IPS-18c (cell line): ENCODE results near the gene CERKL.

Source experiments
- H3K4me3 ChIP-seq: 2 replicates; pipeline ENCODE4 v1.7.0; 2013; ENCODE audit warnings: low read depth, mild to moderate bottlenecking, low read length, moderate library complexity; ENCODE audit not compliant: insufficient read depth
- H3K9me3 ChIP-seq: one replicate; pipeline ENCODE4 v1.6.1; 2013; ENCODE audit warnings: mild to moderate bottlenecking, low read length, moderate library complexity; ENCODE audit not compliant: control insufficient read depth, insufficient read depth

The CERKL gene

DNA sequence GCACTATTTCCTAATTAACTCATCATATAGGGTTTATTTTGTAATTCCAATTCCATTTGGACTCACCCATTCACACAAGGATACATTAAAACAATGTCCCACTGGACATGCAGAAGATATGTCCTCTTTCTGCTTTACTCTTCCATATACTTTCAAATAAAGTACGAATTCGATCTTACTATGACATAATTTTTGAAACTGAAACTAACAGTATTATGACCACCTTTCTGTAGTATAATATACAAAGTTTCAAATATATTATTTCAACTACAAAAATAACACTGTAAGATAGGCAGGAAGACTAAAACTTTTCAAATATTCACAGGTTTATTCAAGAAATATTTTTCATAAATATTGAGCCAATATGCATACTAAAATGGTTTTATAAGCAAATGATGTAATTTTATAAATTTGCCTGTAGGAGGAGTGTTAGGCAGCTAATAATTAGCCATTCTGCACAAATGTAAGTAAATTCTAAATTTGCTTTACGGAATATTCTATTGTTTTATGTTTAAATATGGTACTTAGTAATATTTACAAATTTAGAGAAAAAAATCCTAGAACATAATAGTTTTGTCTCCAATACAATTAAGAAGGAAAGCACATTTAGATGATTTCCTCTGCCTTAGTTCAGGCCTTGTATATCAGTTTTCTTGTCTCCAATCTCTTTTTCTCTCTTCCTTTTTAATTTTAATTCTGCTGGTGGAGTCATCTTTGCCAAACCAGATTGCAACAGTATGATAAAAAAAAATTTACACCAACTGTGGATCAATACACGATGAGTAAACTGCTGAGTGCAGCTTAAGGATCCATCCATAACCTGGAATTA is 85.9 kb downstream of the CERKL start:
- H3K9me3 ChIP-seq, result no peaks in the 10 kb centered on the region
- no peak overlapping the region for H3K4me3 ChIP-seq

DNA sequence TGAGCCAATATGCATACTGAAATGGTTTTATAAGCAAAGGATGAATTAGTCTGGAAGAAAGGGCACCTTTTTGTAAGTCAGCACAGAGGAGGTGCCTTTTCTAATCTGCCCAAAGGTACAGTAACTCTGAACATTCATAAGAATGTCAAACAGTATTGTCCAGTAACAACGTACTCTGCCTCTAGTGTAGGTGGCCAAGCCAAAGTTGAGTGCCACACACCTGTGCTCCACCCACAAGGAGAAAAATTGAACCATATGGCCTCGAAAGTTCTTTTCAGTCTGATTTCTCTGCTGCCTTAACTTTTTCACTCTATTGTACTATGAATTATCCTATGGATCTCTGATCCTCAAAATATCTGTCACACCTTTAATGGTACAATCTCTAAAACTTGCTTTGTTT is 86.8 kb downstream of the CERKL start:
- Histone ChIP-seq H3K9me3 (no peaks in the 10 kb centered on the region), H3K4me3 (no peak overlapping the region)

DNA sequence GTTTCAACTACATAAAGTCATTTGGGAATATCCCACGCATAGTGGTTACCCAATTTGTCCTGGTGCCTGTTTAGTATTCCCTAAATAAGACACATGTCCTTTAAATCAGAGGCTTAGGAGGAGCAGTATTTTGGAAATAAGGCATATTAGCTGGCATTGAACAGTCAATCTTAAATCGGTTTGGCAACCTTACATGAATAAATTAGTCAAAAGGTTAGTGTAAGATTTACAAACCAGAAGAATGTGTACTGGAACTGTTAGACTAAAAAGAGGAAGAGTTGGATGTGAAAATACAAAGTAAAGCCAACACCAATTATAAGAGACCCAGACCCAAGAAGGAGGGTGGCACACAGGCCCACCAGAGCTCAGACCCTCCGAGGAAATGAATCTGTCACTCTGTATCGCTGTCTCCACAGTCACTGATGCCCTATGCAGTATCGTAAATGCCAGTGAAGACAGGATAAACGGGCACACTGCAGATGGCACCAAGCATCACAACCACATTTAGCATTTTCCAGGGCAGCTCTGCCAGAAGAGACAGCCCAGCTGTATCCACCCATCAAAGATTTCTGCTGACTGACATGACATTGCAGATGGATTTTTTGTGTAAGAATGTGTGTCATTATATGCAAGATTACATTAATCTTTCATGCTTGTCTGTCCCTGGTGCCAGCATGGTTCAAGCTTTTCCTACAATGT is 90.4 kb downstream of the CERKL start:
- Histone ChIP-seq H3K4me3 (no peak overlapping the region), H3K9me3 (no peaks in the 10 kb centered on the region)

DNA sequence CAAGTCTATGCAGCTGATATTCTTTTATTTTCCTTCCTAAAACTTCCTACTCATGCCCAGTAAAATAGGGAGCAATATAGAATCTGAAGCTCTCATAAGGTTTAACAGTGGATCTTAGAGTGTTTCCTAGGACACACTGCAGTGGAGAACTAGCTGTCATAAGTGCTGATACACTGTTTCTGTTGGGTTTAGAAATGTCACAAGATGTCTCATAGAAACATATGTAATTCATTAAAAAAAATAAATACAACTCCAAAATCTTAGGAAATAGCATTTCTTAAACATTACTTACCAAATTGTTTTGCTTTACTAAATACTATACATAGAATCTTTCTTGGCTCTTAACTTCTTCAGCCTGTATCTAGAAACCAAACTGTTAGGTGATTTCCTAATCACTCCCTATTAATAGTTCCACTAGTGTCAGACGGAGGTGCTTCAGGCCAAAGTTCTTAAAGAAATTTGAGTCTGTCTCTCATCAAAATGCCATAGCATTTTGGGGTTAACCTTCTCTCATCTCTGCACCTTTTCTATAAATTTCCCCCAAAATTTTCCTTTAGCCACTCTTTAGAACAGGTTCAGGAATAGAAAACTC is 93.7 kb downstream of the CERKL start:
- Histone ChIP-seq H3K9me3 (no peaks in the 10 kb centered on the region), H3K4me3 (no peak overlapping the region)

DNA sequence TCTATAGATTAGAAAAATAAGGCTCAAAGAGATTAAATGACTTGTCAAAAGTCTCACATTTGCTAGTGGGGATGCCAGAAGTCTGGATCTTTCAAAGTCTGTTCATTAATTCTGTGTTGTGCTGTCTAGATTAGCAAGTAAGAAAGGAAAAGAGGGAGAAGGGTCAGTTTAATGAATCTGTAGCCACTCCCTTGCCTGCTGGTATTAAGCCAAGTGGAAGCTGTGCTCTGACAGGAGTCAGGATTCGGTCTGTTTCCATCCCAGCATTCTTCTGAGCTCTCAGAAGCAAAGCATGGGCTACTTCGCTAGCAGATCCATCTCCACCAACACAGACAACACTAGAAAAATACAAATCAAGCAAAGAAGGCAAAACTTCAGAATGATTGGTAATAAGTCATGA is 98.5 kb downstream of the CERKL start:
- Histone ChIP-seq H3K4me3 (no peak overlapping the region), H3K9me3 (no peaks in the 10 kb centered on the region)

DNA sequence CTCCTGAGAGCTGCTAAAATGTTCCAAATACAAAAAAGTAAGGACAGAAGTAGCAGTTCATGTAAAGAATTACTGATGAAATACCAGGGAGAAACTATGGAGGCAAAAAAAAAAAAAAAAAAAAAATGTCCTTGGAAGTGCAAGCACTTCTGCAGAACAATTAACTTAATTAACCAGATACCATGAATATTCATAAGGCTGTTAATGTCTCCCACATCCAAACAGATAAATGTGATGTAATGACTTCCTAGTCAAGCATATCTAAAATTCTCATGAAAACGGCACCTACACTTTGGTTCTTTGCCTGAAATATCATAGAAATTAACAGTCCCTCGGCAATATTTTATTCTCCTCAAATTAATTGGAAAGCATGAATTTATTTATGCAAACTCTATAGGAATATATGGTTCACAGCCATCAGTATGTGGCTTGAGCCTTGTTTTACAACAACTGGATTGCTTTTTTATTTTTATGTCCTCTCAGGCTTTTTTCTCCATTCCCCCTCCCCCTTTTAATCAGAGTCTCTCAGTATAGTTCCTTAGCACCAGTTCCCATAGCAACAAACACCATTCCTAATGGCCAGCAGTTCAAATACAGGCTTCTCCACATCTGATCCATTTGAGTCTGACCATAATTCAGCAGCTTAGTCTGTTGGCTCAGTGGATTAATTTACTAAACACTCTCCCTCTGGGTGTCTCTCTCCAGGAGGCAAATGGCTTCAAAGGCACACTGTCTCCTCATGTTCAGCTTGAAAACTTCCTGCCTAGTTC is 102.7 kb downstream of the CERKL start:
- Histone ChIP-seq H3K9me3 (no peaks in the 10 kb centered on the region), H3K4me3 (no peak overlapping the region)

DNA sequence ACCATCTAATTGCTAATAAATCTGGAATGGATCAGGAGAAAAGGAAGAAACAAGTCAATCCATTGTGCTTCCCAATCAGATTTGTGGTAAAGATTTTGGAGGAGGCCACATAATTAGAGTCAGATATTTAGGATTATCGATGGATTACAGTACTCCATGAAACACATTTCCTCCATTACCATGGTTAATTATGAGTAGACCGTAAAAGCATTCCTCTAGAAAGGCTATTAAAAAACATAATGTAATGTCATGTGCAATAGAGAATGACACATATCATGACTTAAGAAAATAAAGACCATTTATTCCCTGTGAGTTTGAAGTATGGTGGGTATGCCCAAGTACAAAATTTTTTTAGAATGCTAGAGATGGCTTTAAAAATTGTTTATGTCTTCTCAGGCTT is 103.7 kb downstream of the CERKL start:
- Histone ChIP-seq H3K9me3 (no peaks in the 10 kb centered on the region), H3K4me3 (no peak overlapping the region)

DNA sequence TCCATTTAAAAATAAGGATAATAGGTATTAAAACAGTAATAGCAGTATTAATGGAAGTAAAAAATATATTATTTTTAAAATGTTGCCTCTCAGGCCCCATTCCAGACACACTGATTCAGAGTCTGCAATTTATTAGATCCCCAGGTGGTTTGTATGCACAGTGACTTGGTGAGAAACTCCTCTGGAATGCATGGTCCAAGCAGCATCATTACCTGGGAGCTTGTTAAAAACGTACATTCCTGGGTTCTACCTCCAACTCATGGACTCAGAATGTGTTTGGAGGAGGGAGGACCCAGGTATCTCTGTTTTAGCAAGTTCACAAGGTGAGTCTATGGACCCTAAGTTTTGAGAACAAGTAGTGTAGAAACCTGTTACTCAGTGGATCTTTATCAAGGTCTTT is 104.1 kb downstream of the CERKL start:
- Histone ChIP-seq H3K9me3 (no peaks in the 10 kb centered on the region), H3K4me3 (no peak overlapping the region)

DNA sequence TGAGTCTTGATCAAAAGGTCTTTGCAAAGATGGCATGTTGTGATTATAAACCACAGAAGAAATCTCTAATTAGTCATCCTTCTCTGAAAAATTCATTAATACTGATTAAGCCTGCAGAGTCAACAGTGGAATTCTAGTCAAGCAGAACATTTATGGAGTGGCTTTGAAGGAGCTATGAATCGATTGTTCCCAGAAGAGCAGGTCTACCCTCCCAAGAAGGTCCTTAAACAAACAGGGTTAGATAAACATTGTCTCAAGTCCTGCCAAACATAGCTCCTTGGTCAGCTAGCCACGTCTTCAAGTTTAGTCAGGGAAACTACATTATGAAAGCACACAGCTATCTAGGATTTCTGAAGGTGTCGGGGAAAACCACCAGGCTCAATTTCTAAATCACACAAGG is 110.8 kb downstream of the CERKL start:
- Histone ChIP-seq H3K4me3 (no peak overlapping the region), H3K9me3 (no peaks in the 10 kb centered on the region)

DNA sequence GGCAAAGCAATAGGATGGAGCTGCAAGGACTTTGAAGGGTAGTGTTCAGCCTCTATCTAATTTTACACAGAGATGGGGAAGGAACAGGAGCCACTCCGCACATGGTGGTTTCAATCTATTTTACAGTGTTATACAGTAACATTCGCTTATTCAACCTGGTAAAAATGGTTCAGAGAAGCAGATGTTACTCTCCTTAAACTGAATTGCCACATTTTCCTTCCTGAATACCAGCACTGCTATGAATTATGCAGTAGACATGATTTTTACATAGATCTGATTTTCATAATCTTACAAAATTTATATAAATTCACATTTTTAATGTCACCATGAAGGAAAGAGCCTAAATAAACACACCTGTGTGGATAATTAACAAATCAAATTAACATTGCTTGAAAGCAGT is 114.7 kb downstream of the CERKL start:
- H3K9me3 ChIP-seq, result no peaks in the 10 kb centered on the region

DNA sequence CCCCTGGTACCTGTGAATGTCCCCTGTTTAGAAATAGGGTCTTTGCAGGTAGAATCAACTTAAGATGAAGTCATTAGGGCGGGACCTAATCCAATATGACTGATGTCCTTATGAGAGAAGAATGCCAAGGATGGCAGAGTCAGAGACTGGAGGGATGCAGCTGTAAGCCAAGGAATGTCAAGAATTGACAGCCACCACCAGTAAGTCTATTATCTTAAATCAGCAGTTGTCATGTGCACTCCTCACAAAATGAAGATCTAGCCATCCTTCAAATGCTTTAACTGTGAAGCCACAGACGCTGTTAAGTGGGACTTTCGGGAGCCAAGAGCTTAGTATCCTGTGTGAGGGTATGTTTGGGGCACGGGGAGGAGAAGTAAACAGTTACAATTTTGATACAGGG is 116.5 kb downstream of the CERKL start:
- no peaks in the 10 kb centered on the region for H3K9me3 ChIP-seq
- H3K4me3 ChIP-seq, result no peak overlapping the region

More for the DNA sequence above, 114.7 kb downstream of the CERKL start:
- H3K4me3 ChIP-seq, result no peak overlapping the region

DNA sequence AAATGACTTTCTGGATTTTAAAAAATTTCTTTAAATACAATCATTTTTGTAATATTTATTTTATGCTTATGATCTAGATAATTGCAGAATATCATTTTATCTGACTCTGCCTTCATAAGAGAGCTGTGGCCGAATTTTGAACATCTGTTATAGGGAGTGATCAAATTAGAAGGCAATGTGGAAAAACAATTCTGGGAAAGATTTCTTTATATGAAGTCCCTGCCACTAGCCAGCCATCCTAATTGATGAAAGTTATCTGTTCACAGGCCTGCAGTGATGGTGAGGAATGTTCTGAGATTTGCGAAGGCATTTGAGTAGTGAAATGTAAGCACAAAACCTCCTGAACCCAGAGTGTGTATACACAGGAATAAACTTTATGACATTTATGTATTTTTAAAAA is 120.2 kb downstream of the CERKL start:
- Histone ChIP-seq H3K4me3 (no peak overlapping the region), H3K9me3 (no peaks in the 10 kb centered on the region)

DNA sequence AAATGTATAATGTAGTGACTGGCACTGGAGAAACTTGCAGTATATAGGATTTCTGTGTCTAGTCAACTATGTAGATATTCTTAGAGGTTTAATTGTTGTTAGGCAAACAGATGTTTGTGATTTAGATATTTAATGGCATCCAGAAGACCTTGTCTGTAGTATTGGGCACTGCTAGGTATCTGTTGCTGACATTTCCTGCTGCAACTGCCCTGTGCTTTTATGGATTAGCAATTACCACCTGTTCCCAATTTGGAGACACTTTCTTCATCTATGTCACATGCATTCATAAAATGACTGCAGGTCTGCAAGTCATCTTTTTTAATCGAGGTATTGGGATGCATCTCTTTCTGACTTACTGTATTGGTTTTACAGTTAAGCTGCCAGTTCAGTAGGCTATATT is 128.5 kb downstream of the CERKL start:
- no peak overlapping the region for H3K4me3 ChIP-seq

DNA sequence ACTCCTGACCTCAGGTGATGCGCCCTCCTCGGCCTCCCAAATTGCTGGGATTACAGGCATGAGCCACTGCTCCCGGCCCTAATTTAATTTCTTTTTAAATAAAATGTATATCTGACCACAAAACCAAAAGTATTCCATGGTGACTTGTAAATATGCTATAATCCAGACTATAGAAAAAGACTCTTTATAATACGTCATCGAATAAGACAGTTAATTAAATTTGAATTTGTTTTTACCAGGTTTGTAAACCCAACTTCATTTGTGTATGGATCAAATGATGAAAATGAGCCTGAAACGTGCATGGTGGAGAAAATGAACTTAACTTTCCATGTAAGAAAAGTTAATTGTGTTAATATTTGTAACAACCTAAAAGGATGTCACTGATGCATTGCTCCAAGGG is 129.8 kb downstream of the CERKL start:
- H3K9me3 ChIP-seq, result no peaks in the 10 kb centered on the region
- H3K4me3 ChIP-seq, result no peak overlapping the region

More for the DNA sequence above, 128.5 kb downstream of the CERKL start:
- H3K9me3 ChIP-seq, result no peaks in the 10 kb centered on the region

DNA sequence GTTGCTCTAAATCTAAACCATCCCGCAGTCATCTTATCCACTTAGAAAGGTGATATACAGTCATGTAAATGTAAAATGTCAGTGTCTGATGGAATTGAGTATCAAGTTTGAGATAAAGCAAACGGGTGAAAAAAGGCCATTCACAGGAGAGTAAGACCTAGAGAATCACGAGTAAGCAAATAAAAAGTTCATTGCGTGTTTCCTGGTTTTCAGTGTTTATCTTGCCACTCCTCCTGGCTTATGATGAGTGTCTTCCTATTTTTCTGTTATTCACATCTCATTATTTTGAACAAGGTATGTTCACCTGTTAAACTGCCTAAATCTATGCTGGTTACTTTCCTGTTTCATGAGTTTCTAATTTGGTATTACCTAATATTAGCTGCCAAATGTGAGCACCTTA is 130.9 kb downstream of the CERKL start:
- no peak overlapping the region for H3K4me3 ChIP-seq
- H3K9me3 ChIP-seq, result no peaks in the 10 kb centered on the region

DNA sequence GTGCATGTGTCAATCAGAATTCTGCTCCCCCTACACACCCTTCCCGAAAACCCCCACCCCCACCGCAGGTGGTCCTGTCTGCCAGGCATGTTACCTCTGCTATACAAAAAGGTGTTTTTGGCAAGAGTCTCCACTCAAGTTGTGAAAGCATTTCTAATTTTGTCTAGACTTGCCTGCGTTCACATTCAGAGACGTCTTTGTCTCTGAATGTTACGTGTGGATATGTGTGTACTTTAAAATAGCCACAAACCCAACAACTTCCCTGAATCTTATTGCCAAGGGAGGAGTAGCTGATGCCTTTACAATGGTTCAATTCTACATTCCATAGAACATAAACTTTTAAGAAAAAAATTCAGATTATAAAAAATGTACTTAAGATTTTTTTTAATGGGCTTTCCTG is 133.1 kb downstream of the CERKL start:
- H3K4me3 ChIP-seq, result no peak overlapping the region

DNA sequence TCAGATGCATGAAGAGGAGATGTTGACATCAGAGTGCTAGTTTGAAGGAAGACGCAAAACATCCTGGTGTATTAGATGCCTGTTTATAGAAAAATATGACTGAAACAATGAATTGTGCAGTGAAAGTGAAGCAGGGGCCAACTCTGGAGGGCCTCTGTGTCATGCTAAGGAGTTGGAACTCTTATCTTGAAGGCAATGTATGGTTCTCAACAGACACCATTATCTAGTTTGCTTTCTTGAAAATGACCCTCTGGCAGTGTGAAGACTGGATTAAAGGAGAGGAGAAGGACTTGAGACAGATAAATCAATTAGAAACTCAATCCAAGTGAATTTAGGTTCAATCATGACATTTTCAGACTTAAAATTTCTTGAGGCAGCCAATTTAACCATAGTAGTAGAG is 136.7 kb downstream of the CERKL start:
- Histone ChIP-seq H3K9me3 (no peaks in the 10 kb centered on the region), H3K4me3 (no peak overlapping the region)

More for the DNA sequence above, 133.1 kb downstream of the CERKL start:
- H3K9me3 ChIP-seq, result no peaks in the 10 kb centered on the region
